Lung (tissue), 12 donors: ENCODE data around the gene CLEC2D. TPM values are rescaled to one million over a fixed set of nuclear protein-coding genes. Genes with fewer than 3 reads are reported as not detected.
A peak's percentile ranks its signal among the peaks of the same experiment; 100 is the strongest.

Source experiments
- ATAC-seq: fragments of 200-7000 bp; cut with Tn5 transposase; one replicate; pipeline ENCODE4 v1.9.1; 2020; ENCODE audit warnings: moderate number of reproducible peaks; ENCODE audit not compliant: insufficient read depth, low FRiP score
- DNase-seq, 3 donors: peaks; one replicate each; pipeline ENCODE4 v3.0.0-alpha.2; 2013 to 2017
- H3K27ac ChIP-seq, 2 donors: one replicate each; pipeline ENCODE4 v1.5.1; 2013; ENCODE audit warnings: mild to moderate bottlenecking in 2 of 2, moderate library complexity in 2 of 2, control low read depth in 1 of 2, inconsistent platforms in 1 of 2, low read depth in 1 of 2, low read length in 1 of 2
- H3K27me3 ChIP-seq, 3 donors: one replicate each; pipeline ENCODE4 v1.5.1; 2013; ENCODE audit warnings: low read length in 2 of 3; ENCODE audit not compliant: control insufficient read depth in 3 of 3, insufficient read depth in 3 of 3
- H3K36me3 ChIP-seq, 4 donors: one replicate each; pipeline ENCODE4 v1.5.1; 2013; ENCODE audit warnings: low read length in 4 of 4, mild to moderate bottlenecking in 1 of 4, moderate library complexity in 1 of 4; ENCODE audit not compliant: control insufficient read depth in 4 of 4, insufficient read depth in 4 of 4
- H3K4me1 ChIP-seq, 5 donors: one replicate each; pipeline ENCODE4 v1.5.1; 2013; ENCODE audit warnings: low read length in 5 of 5, mild to moderate bottlenecking in 2 of 5, moderate library complexity in 1 of 5; ENCODE audit not compliant: control insufficient read depth in 5 of 5, insufficient read depth in 5 of 5
- H3K4me3 ChIP-seq: one replicate; pipeline ENCODE4 v1.5.1; 2013; ENCODE audit warnings: mild to moderate bottlenecking, control low read depth, moderate library complexity
- H3K9ac ChIP-seq, 2 donors: one replicate each; pipeline ENCODE4 v1.5.1; 2013; ENCODE audit warnings: low read length in 2 of 2, control low read depth in 1 of 2; ENCODE audit not compliant: insufficient read depth in 1 of 2
- H3K9me3 ChIP-seq, 4 donors: one replicate each; pipeline ENCODE4 v1.5.1; 2013; ENCODE audit warnings: low read length in 3 of 4, mild to moderate bottlenecking in 1 of 4, moderate library complexity in 1 of 4; ENCODE audit not compliant: control insufficient read depth in 4 of 4, insufficient read depth in 3 of 4
- WGBS, 2 donors: extraction: QIAGEN DNeasy Blood & Tissue Kit; methylation state at CpG; one replicate each; pipeline ENCODE4 v1.1.7; 2013; 5-methylcytosine and 5-hydroxymethylcytosine counted together
- polyA plus RNA-seq, 2 donors: library from polyadenylated mRNA; stranded (reverse); fragments of 200-250 nt; gene quantifications; one replicate each; pipeline ENCODE4 v1.2.1, GENCODE V29; 2013
- total RNA-seq, 2 donors: library from RNA; depleted of rRNA in 1 of 2; stranded (reverse); fragments of >200 nt in 1 of 2; gene quantifications; one replicate each; pipeline ENCODE4 v1.2.1, GENCODE V29; 2014 to 2021
- TF ChIP-seq, protein P1 (sequence below): IDR thresholded peaks from 2 replicates; pipeline ENCODE4 v1.5.1; 2012; ENCODE audit warnings: mild to moderate bottlenecking; ENCODE audit errors: control extremely low read depth, extremely low read depth
- donor health status: control.
- donor health status: control.
- donor health status: Bipolar disorder and iron deficiency.
- donor health status: healthy.
- donor health status: DM: yes; HTN: yes; CAD: no.

The CLEC2D gene
- total and polyA plus RNA-seq, 4 donors: 4.4 to 30.5 (median 9.0) TPM

DNA sequence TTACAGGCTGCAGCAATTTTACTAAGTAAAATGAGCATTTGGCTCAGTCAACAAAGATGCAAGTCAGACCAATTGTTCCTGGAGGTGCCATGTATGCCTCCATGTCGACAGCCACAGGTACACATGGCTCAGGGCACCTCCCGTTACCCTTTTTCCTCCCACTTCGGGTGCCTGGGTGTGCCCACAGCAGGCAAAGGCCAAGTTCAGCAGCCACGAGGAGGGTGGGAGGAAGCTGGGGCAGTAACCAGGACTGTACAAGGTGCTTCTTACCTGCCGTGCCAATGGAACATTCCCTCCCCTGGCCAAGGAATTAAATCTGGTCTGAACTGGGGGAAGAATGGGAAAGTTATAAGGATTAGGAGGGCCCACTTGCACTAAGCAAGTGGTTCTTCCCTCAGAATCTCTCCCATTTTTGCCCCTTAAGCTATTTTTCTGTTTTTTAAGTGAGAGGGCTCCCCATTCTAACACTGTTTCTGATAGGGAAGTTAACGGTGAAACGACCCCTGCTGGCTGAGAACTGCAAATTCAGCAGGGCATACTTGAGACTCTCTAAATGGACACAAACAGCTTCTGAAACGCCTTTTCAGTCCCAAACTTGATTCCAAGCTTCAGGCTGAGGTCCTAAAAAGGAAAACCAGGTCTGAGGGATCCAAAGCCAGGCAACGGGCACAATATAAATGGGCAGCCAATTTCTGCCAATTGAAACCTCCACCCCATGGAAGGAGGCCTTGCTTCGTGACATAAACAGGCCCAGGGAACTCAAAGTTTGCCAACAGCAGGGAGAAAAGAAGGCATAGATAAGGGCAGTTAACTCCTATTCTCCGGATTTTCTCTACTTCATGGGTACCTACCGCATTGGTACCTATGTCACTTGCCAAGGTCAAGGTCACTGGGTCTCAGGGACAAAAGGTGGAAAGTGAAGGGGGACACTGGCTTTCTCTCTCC, 38.6 kb downstream of the CLEC2D start:
- H3K27me3 ChIP-seq: no peaks in the 10 kb centered on the region
- no peak overlapping the region for H3K4me3 ChIP-seq
- 53 to 64% methylated on average over 12 of the region's 12 CpGs for WGBS, 2 donors
- no peak overlapping the region for H3K27ac ChIP-seq
- TF ChIP-seq, protein P1, sequence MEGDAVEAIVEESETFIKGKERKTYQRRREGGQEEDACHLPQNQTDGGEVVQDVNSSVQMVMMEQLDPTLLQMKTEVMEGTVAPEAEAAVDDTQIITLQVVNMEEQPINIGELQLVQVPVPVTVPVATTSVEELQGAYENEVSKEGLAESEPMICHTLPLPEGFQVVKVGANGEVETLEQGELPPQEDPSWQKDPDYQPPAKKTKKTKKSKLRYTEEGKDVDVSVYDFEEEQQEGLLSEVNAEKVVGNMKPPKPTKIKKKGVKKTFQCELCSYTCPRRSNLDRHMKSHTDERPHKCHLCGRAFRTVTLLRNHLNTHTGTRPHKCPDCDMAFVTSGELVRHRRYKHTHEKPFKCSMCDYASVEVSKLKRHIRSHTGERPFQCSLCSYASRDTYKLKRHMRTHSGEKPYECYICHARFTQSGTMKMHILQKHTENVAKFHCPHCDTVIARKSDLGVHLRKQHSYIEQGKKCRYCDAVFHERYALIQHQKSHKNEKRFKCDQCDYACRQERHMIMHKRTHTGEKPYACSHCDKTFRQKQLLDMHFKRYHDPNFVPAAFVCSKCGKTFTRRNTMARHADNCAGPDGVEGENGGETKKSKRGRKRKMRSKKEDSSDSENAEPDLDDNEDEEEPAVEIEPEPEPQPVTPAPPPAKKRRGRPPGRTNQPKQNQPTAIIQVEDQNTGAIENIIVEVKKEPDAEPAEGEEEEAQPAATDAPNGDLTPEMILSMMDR: peak; percentile 73
- H3K36me3 ChIP-seq: no peaks in the 10 kb centered on the region
- peaks cover 0 to 2% (median 0%) of the 10 kb centered on the region in 5 donors for H3K4me1 ChIP-seq
- peak; percentile 42 to 63 (median 61) for DNase-seq
- H3K9me3 ChIP-seq: no peaks in the 10 kb centered on the region
- no peak overlapping the region for H3K9ac ChIP-seq
- peak; percentile 79 for ATAC-seq

DNA sequence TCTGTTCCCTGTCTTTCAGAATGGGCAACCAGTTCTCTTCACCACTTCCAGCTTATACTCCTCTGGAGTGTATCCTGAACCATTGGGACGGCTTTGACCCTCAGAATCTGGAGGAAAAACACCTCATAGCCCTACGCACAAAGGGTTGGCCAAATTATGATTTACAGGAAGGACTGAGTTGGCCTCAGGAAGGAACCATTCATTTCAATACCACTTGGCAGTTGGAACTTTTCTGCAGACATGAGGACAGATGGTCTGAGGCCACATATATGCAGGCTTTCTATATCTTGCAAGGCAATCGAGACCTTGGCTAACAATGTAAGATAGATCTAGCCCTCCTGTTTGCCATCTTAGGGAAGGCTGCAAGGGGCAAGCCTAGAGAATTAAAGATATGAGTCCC, 39.3 kb downstream of the CLEC2D start:
- H3K4me3 ChIP-seq: no peak overlapping the region
- no peaks in the 10 kb centered on the region for H3K36me3 ChIP-seq
- H3K4me1 ChIP-seq: peaks cover 0 to 2% (median 0%) of the 10 kb centered on the region in 5 donors
- H3K9ac ChIP-seq: no peak overlapping the region
- H3K27ac ChIP-seq: no peak overlapping the region
- TF ChIP-seq, protein P1: no peak
- 80 to 86% methylated on average over 3 of the region's 3 CpGs for WGBS, 2 donors
- DNase-seq: no peak
- H3K27me3 ChIP-seq: no peaks in the 10 kb centered on the region
- no peaks in the 10 kb centered on the region for H3K9me3 ChIP-seq
- ATAC-seq: no peak

DNA sequence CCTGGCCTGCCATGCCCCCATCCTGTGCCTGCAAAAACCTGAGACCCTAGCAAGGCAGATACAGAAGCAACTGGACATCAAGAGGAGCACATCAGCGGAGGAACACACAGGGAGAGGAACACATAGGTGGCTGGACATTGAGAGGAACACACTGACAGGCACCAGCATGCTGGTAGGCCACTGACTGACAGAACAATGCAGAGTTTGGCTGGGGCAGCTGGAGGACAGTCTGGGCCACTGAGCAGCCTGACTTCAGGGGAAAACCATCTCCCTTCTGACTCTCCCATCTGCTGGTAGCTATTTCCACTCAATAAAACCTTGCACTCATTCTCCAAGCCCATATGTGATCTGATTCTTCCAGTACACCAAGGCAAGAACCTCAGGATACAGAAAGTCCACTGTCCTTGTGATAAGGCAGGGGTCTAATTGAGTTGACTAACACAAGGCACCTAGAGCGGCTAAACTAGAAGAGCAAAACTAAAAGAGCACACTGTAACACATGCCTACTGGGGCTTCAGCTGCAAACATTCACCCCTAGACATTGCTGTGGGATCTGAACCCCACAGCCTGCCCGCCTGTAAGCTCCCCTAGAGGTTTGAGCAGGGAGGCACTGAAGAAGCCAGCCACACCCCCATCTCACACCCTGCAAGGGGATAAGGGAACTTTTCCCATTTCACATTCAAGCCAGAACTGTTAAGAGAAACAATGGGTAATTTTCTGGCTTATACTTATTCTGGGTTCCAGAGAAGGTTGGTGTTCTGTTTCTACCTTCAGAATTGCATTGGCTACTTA, 41.3 kb downstream of the CLEC2D start:
- Histone ChIP-seq H3K9me3 (no peaks in the 10 kb centered on the region), H3K27me3 (no peaks in the 10 kb centered on the region), H3K4me3 (no peak overlapping the region), H3K36me3 (no peaks in the 10 kb centered on the region), H3K4me1 (peaks cover 0 to 2% (median 0%) of the 10 kb centered on the region in 5 donors), H3K27ac (no peak overlapping the region), H3K9ac (no peak overlapping the region)
- 94 to 98% methylated on average over 3 of the region's 3 CpGs for WGBS, 2 donors
- DNase-seq (no peak), ATAC-seq (no peak)
- TF ChIP-seq, protein P1: no peak
